Keratinocyte (primary cell): Measurements from ENCODE around the gene SLC6A1.

Experiments used
- EZH2 ChIP-seq: IDR thresholded peaks from one replicate; pipeline ENCODE4 v1.6.1; 2012; ENCODE audit warnings: inconsistent platforms, mild to moderate bottlenecking, low read length, moderate library complexity
- TF ChIP-seq, protein P1 (sequence below), 3 experiments: IDR thresholded peaks in 1 of 3; conservative IDR thresholded peaks in 1 of 3; optimal IDR thresholded peaks in 1 of 3; 2 replicates in 2 of 3; 3 replicates in 1 of 3; pipeline versions ENCODE3 to v1.5.1; 2011; ENCODE audit warnings: low read length in 3 of 3, mild to moderate bottlenecking in 3 of 3, moderate library complexity in 2 of 3, control low read depth in 1 of 3, inconsistent platforms in 1 of 3; ENCODE audit not compliant: insufficient read depth in 2 of 3; ENCODE audit errors: extremely low read depth in 1 of 3

DNA sequence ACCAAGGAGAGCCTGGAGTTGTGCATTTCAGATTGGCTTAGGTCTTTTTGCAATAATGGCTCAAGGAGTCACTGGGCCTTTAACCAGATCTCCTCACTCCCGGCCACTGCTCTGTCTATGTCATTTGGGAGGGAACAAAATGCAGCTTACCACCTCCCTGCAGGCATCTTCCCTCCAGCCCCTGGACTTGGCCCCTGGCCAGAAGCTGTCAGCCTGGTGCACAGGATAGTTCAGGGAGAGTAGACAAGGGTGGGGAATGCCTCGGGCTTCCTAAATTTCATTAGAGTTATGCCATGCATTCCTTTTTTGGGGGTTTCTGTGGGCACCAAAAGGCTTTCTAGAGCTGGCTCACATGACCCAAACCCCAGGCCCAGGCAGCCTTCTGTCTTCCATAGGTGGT, 91.5 kb downstream of the SLC6A1 start:
- TF ChIP-seq EZH2, result no peak
- TF ChIP-seq, protein P1, sequence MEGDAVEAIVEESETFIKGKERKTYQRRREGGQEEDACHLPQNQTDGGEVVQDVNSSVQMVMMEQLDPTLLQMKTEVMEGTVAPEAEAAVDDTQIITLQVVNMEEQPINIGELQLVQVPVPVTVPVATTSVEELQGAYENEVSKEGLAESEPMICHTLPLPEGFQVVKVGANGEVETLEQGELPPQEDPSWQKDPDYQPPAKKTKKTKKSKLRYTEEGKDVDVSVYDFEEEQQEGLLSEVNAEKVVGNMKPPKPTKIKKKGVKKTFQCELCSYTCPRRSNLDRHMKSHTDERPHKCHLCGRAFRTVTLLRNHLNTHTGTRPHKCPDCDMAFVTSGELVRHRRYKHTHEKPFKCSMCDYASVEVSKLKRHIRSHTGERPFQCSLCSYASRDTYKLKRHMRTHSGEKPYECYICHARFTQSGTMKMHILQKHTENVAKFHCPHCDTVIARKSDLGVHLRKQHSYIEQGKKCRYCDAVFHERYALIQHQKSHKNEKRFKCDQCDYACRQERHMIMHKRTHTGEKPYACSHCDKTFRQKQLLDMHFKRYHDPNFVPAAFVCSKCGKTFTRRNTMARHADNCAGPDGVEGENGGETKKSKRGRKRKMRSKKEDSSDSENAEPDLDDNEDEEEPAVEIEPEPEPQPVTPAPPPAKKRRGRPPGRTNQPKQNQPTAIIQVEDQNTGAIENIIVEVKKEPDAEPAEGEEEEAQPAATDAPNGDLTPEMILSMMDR (optimal IDR thresholded peaks at IDR 0.05 in 1 of 3, IDR thresholded peaks at IDR 0.05 in 1 of 3, conservative IDR thresholded peaks at IDR 0.05 in 1 of 3; ENCODE audit: extremely low read depth in 1 of 3, insufficient read depth in 2 of 3, low read length in 3 of 3), result no peak
